Tibial nerve (tissue), 4 donors: ENCODE data around the gene PCCB. TPM values are rescaled to one million over a fixed set of nuclear protein-coding genes. Genes with fewer than 3 reads are reported as not detected.
"Not testable (repeated sequence)": the region's sequence is repeated elsewhere in the genome, so short reads cannot be mapped to it uniquely, and the experiment has no call there.

ENCODE experiments used
- DNase-seq, 2 donors: peaks; one replicate each; pipeline ENCODE4 v3.0.0-alpha.2; 2019; ENCODE audit warnings: low spot score in 2 of 2
- H3K27ac ChIP-seq, 4 donors: fragments of 200-600 bp; sonication (generic) in 3 of 4; one replicate each; pipeline ENCODE4 v1.5.1; 2017 to 2019; ENCODE audit warnings: mild to moderate bottlenecking in 1 of 4
- H3K27me3 ChIP-seq, 2 donors: fragments of 200-600 bp; sonication (generic) in 1 of 2; one replicate each; pipeline versions ENCODE4 v1.5.1 to v1.6.0; 2017 to 2019
- H3K36me3 ChIP-seq, 3 donors: fragments of 200-600 bp; sonication (generic); one replicate each; pipeline ENCODE4 v1.5.1; 2018 to 2019
- H3K4me1 ChIP-seq, 4 donors: fragments of 200-600 bp; sonication (generic) in 3 of 4; one replicate each; pipeline ENCODE4 v1.5.1; 2017 to 2019
- H3K4me3 ChIP-seq, 4 donors: fragments of 200-600 bp; sonication (generic) in 3 of 4; one replicate each; pipeline ENCODE4 v1.5.1; 2017 to 2019; ENCODE audit warnings: mild to moderate bottlenecking in 1 of 4, moderate library complexity in 1 of 4
- H3K9me3 ChIP-seq, 4 donors: fragments of 200-600 bp; sonication (generic) in 3 of 4; one replicate each; pipeline ENCODE4 v1.5.1; 2017 to 2019
- CTCF ChIP-seq, 5 experiments: fragments of 200-600 bp in 3 of 5; fragments of 450-650 bp in 2 of 5; sonication (generic) in 3 of 5; IDR thresholded peaks; one replicate each; pipeline ENCODE4 v1.5.1; 2016 to 2019; ENCODE audit warnings: antibody characterized with exemption in 5 of 5, mild to moderate bottlenecking in 3 of 5, moderate library complexity in 2 of 5
- EP300 ChIP-seq, 2 donors: sonication (generic); formaldehyde crosslinking; IDR thresholded peaks; one replicate each; pipeline ENCODE4 v1.6.1; 2017; ENCODE audit warnings: antibody characterized with exemption in 2 of 2, mild to moderate bottlenecking in 1 of 2
- POLR2A ChIP-seq, 2 donors: fragments of 450-650 bp; IDR thresholded peaks; one replicate each; pipeline ENCODE4 v1.6.1; 2017; ENCODE audit warnings: antibody characterized with exemption in 2 of 2, mild to moderate bottlenecking in 2 of 2, moderate library complexity in 2 of 2
- WGBS, 2 donors: methylation state at CpG; one replicate each; pipeline ENCODE4 v1.1.5; 2018; 5-methylcytosine and 5-hydroxymethylcytosine counted together
- total RNA-seq, 4 donors: library from RNA; depleted of rRNA; stranded (reverse); fragments of >200 nt; gene quantifications; one replicate each; pipeline ENCODE4 v1.1.0, GENCODE V29; 2016

The PCCB gene
- total RNA-seq, 4 donors from 2014 or later, result 19.8 to 47.4 (median 27.8) TPM

- DNase-seq, result no peak
- WGBS, 2 donors, result 95 to 97% methylated on average over 5 of the region's 5 CpGs
- TF ChIP-seq EP300 (IDR thresholded peaks at IDR 0.05) (no peak), POLR2A (IDR thresholded peaks at IDR 0.05) (no peak), CTCF (IDR thresholded peaks at IDR 0.05) (no peak)
- H3K4me1 ChIP-seq, result no peaks in the 10 kb centered on the region
- no peaks in the 10 kb centered on the region for H3K9me3 ChIP-seq
- no peak overlapping the region for H3K27ac ChIP-seq
- no peak overlapping the region for H3K4me3 ChIP-seq
- no peaks in the 10 kb centered on the region for H3K27me3 ChIP-seq
- H3K36me3 ChIP-seq, result peaks cover 0 to 59% (median 4%) of the 10 kb centered on the region in 3 donors
These were observed 20.0 kb downstream of the PCCB start for GRCh38 chr3:136270179-136270578.

DNA sequence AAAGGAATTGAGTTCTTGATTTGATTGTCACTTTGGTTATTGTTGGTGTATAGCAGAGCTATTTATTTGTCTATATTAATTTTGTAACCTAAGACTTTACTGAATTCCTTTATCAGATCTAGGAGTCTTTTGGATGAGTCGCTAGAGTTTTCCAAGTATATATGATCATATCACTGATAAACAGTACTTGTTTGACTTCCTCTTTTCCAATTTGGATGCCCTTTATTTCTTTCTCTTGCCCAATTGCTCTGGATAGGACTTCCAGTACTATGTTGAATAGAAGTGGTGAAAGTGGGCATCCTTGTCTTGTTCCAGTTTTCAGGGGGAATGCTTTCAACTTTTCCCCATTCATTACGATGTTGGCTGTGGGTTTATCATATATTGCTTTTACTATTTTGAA lies 21.5 kb downstream of the PCCB start:
- H3K36me3 ChIP-seq, result peaks cover 0 to 54% (median 4%) of the 10 kb centered on the region in 3 donors
- not testable (repeated sequence) for H3K27me3 ChIP-seq, H3K27ac ChIP-seq, H3K4me3 ChIP-seq, H3K9me3 ChIP-seq, H3K4me1 ChIP-seq, DNase-seq
- WGBS, 2 donors, result 94 to 97% methylated on average over 2 of the region's 2 CpGs

- H3K4me3 ChIP-seq, result no peak overlapping the region
- no peak overlapping the region for H3K27ac ChIP-seq
- TF ChIP-seq EP300 (IDR thresholded peaks at IDR 0.05) (no peak), CTCF (IDR thresholded peaks at IDR 0.05) (no peak)
- no peaks in the 10 kb centered on the region for H3K27me3 ChIP-seq
- no peaks in the 10 kb centered on the region for H3K4me1 ChIP-seq
- no peak for DNase-seq
- H3K9me3 ChIP-seq, result peaks cover 0 to 24% (median 9%) of the 10 kb centered on the region in 4 donors
- 80 to 90% methylated on average over 4 of the region's 4 CpGs for WGBS, 2 donors
- H3K36me3 ChIP-seq, result peaks cover 0 to 67% (median 0%) of the 10 kb centered on the region in 3 donors
These were observed 26.1 kb downstream of the PCCB start for GRCh38 chr3:136276049-136276755.

GRCh38 chr3:136277115-136277514 lies 27.0 kb downstream of the PCCB start:
- no peaks in the 10 kb centered on the region for H3K4me1 ChIP-seq
- WGBS, 2 donors, result 90 to 92% methylated on average over 5 of the region's 5 CpGs
- peaks cover 0 to 68% (median 0%) of the 10 kb centered on the region in 3 donors for H3K36me3 ChIP-seq
- no peak overlapping the region for H3K27ac ChIP-seq
- no peak for DNase-seq
- peaks cover 0 to 27% (median 12%) of the 10 kb centered on the region in 4 donors for H3K9me3 ChIP-seq
- TF ChIP-seq EP300 (IDR thresholded peaks at IDR 0.05) (no peak), POLR2A (IDR thresholded peaks at IDR 0.05) (no peak), CTCF (IDR thresholded peaks at IDR 0.05) (no peak)
- no peak overlapping the region for H3K4me3 ChIP-seq
- H3K27me3 ChIP-seq, result no peaks in the 10 kb centered on the region

DNA sequence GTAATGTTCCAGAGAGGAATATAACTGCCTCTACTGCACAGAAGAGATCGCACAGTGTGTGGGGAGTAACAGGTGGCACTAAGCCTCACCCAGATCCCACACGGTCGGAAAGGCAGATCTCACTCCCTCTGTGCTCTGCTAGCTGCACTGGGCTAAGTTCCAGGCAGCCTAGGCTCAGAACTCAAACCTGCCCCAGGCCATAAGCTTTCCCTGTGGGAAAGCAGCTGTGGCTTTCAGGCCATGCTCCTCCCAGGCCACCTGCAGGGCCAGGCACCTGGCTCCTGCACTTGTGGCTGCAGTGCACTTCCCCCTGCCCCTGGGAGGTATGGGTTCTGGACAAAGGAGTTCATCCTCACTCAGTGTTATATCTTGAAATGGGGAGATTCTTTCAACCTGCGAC lies 27.5 kb downstream of the PCCB start:
- H3K9me3 ChIP-seq, result peaks cover 0 to 27% (median 12%) of the 10 kb centered on the region in 4 donors
- no peaks in the 10 kb centered on the region for H3K4me1 ChIP-seq
- WGBS, 2 donors, result 84 to 89% methylated on average over 4 of the region's 4 CpGs
- H3K27ac ChIP-seq, result no peak overlapping the region
- DNase-seq, result no peak
- no peak for TF ChIP-seq CTCF (IDR thresholded peaks at IDR 0.05)
- no peak for TF ChIP-seq EP300 (IDR thresholded peaks at IDR 0.05)
- TF ChIP-seq POLR2A (IDR thresholded peaks at IDR 0.05), result no peak
- no peaks in the 10 kb centered on the region for H3K27me3 ChIP-seq
- peaks cover 0 to 68% (median 0%) of the 10 kb centered on the region in 3 donors for H3K36me3 ChIP-seq
- H3K4me3 ChIP-seq, result no peak overlapping the region
